HT1080 (cell line): ENCODE data around the gene CEP68. TPM values are rescaled to one million over a fixed set of nuclear protein-coding genes. Genes with fewer than 3 reads are reported as not detected.
"Not testable (repeated sequence)": the region's sequence is repeated elsewhere in the genome, so short reads cannot be mapped to it uniquely, and the experiment has no call there.

ENCODE experiments used
- DNase-seq: peaks from one replicate; pipeline ENCODE4 v3.0.0-alpha.2; 2015; ENCODE audit warnings: low read depth
- total RNA-seq: library from RNA; depleted of rRNA; stranded (reverse); fragments of >200 nt; shearing (Covaris generic); gene quantifications from 2 replicates; pipeline ENCODE4 v1.2.3, GENCODE V29; 2014; rRNA removed

Gene CEP68
- total RNA-seq, 1 experiment from 2014 or later, result 3.7 TPM

DNA sequence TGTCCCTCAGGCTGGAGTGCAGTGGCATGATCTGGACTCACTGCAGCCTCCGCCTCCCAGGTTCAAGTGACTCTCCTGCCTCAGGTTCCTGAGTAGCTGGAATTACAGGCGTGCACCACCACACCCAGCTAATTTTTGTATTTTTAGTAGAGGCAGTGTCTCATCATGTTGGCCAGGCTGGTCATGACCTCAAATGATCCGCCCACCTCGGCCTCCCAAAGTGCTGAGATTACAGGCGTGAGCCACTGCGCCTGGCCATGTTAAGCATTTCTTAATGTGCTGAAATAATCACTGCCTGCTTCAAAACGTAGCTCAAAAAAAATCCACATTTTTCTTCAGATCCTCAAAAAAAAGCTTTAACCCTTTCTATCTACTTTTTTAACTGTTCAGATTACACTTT, 69.2 kb downstream of the CEP68 start:
- DNase-seq, result not testable (repeated sequence)

DNA sequence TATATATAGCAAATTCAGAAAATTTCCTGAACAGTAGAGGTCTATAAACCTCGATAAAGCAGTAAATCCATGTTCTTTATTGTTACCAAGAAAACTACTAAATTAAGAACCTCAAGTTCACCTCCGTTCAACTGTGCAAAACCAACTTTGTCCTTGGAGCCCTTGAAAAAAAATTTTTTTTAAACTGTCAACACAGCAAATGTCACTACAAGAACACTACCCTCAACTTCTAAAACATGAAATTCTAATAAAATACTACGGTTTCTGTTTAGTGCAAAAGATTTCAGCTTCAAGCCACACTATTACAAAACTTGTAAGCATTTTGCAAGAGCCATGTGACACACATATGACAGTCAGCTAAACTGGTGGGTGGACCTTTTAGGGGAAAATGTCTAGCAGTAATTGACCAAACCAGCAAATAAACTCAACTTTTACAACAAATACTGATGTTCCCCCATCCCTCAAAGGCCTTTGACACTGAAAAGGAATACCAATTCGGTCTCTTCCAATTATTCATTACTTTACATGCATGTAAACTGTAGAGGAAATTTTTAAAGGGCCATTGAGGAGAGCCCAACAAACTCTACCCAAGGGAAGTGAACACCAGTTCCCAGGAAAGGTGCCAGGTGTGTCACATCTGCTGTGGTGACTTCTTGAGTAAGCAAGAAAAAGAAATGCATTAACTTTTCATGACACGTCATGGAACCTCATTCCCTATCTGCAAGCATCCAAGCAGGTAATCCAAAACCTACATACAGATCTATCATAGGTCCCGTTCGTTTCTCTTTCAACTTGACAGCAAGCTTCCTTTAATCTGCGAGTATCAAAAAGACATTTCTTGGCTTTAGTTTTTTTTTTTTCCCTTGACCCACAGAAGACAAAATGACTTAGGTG, 72.3 kb downstream of the CEP68 start:
- DNase-seq, result peak; percentile 3

DNA sequence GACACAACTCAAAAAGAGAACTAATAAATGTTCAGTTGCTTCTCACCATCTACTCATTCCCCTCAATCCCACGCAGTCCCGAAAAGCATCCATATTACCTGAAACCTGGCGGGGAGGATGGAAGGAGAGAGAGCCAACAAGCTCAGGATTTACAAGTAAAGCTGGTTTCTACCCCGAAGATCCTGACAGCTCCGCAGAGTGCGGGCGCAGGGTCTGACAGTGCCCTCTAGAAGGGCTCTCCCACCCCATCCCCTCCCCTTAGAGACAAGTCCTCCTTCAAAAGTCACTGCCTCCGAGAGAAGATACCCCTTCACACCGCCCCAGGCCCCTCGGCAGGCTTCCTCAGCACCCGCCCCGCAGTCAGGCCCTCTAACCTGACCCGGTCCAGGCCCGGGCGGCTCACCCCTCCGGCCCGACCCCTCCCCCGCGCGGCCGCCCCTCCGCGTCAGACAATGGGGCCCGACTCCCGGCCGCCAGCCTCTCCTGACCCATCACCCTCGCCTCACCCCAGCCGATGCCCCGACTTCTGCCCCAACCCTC, 73.1 kb downstream of the CEP68 start:
- DNase-seq, result no peak

DNA sequence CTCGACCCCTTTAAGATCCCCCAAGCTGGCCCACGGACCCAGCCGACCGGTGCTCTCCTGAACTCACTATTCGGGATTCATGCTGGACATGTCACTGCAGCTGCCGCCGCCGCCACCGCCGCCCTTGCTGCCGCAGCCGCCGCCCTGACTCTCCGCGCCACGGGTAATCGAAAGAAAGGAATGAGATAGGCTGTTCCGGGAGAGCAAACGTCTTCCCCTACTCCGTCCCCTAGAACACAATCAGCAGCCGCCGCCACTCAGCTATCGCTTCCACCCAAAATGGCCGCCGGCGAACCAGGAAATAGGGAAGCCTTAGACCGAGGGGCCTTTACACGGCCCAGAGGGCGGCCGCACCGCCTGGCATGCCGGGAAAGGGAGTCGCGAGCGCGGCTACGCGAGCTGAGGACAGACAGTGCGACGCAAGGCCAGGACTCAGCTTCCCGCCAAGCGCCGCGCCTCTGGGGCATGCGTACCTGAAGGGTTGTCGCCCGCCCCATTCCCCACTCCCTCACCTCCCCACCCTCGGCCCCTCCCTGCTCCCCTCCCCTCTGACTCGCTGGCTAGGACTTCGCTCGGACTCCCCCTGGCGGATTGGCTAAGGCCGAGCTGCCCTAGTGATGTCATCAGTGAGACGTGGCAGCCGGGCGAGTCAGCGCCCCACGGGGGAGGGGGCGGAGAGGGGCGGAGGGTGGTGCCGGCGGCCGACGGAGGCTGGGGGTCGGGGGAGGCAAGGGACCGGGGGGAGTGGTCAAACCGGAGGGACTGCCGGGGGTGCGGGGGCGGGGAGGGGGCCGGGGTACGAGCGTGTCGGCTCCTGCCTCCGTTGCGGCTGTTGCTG, 73.8 kb downstream of the CEP68 start, which contains the start of gene RAB1A:
Gene RAB1A, minus strand, starts transcription at position 281 of the 838 bp plus-strand sequence. Its CDS starts 191 bp downstream, at position 90.
- peak; percentile 98 for DNase-seq

DNA sequence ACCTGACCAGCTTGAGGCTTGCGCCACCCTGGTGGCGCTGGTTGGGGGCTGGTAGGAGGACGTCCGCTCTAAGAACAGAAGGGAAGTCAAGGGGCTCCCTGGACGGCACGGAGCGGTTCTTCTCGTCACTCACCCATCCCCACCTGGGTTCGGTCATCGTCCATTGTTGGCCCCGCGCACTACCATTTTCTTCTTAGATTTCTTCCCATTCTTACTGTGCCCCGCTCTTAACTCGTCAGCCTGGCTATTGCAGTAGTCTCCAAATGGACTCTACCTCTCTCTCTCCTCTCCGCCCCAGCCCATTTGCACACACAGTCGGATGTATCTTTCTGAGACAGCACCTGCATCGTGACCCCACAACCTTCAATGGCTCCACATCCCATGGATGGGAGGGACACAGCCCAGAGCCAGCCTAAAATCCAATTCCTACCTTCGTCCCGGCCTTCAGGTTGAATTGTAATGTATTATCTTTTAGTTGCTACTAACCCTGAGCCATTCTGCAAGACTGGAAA, 74.5 kb downstream of the CEP68 start:
- DNase-seq, result no peak

DNA sequence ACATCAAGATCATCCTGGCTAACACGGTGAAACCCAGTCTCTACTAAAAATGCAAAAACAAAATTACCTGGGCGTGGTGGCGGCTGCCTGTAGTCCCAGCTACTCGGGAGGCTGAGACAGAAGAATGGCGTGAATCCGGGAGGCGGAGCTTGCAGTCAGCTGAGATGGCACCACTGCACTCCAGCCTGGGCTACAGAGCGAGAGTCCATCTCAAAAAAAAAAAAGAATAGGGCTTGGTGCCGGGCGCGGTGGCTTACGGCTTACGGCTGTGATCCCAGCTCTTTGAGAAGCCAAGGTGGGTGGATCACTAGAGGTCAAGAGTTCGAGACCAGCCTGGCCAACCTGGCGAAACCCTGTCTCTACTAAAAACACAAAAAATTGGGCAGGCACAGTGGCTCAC, 76.7 kb downstream of the CEP68 start:
- DNase-seq, result not testable (repeated sequence)

DNA sequence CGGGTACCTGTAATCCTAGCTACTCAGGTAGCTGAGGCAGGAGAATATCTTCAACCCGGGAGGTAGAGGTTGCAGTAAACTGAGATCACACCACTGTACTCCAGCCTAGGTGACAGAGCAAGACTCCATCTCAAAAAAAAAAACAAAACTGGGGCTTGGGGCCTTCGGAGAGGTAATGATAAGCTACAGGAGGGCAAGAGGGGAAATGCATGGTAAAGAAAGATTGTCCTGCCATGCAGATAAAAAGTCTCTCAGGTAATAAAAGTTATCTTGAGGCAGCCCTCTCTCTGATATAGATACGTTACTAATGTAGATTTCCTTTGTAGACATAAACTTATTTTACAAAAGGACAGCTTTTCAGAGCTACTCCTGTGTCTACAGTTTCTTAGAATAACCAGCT, 77.4 kb downstream of the CEP68 start:
- no peak for DNase-seq

DNA sequence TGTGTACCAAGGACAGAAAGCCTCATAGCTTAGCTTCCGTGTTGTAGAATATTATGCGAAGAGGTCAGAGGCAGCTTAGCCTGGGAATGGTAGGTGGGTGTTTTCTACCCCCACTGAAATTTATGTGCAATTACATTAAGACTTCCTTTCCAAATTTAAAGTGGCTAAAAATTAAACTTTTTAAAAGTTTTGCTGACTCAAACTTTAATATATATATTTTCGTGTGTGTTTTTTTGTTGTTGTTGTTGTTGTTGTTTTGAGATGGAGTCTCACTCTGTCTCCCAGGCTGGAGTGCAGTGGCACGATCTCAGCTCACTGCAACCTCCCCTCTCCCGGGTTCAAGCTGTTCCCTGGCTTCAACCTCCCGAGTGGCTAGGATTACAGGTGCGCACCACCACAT, 77.9 kb downstream of the CEP68 start:
- DNase-seq, result no peak

DNA sequence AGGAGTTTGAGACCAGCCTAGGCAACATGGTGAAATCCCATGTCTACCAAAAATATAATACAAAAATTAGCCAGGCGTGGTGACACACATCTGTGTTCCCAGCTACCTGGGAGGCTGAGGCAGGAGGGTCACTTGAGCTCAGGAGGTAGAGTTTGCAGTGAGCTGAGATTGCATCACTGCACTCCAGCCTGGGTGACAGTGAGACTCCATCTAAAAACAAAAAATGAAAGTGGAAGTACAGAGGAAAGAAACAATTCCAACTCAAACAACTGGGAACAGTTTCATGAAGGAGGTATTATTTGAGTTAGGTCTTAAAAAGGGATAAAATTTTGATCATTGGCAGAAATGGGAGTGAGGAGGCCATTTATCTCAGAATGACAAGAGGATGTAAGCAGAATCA, 80.0 kb downstream of the CEP68 start:
- DNase-seq, result no peak

Other genes with a start within 250 kb of the CEP68 start
- 8.3 and 10.1 TPM in 2 replicates for gene SLC1A4, start 67.0 kb upstream of the CEP68 start, total RNA-seq
- gene RAB1A, start 73.7 kb downstream of the CEP68 start, total RNA-seq, result 87.6 and 108 TPM in 2 replicates
- 45.7 and 114 TPM in 2 replicates for gene ACTR2, start 171.4 kb downstream of the CEP68 start, total RNA-seq